Large intestine (tissue), 3 donors: ENCODE measurements around the gene TBC1D14. TPM values are rescaled to one million over a fixed set of nuclear protein-coding genes. Genes with fewer than 3 reads are reported as not detected.

Experiments
- DNase-seq, 2 donors: peaks; one replicate each; pipeline versions ENCODE4 v3.0.0 to v3.0.0-alpha.2; 2013
- H3K27ac ChIP-seq: one replicate; pipeline ENCODE4 v1.5.1; 2013; ENCODE audit warnings: low read length
- H3K27me3 ChIP-seq: 2 replicates; pipeline ENCODE4 v1.6.1; 2013; ENCODE audit warnings: low read length; ENCODE audit not compliant: control insufficient read depth, insufficient read depth
- H3K36me3 ChIP-seq: 2 replicates; pipeline ENCODE4 v1.6.1; 2013; ENCODE audit warnings: low read length; ENCODE audit not compliant: control insufficient read depth, insufficient read depth
- H3K4me1 ChIP-seq: one replicate; pipeline ENCODE4 v1.6.1; 2013; ENCODE audit warnings: low read length; ENCODE audit not compliant: control insufficient read depth, insufficient read depth
- H3K4me3 ChIP-seq: one replicate; pipeline ENCODE4 v1.5.1; 2013; ENCODE audit warnings: low read length
- H3K9me3 ChIP-seq: one replicate; pipeline ENCODE4 v1.6.1; 2013; ENCODE audit warnings: mild to moderate bottlenecking, low read depth, low read length, moderate library complexity; ENCODE audit not compliant: control insufficient read depth
- WGBS: methylation state at CpG from one replicate; pipeline ENCODE4 v1.1.5; 2013; ENCODE audit warnings: low lambda C conversion rate; ENCODE audit not compliant: insufficient coverage; 5-methylcytosine and 5-hydroxymethylcytosine counted together
- polyA plus RNA-seq: library from polyadenylated mRNA; unstranded; fragments of 120-200 nt; gene quantifications from one replicate; pipeline ENCODE4 v1.2.1, GENCODE V29; 2013

The TBC1D14 gene
- polyA plus RNA-seq, 1 donor: 48.9 TPM

GRCh38 chr4:7021930-7022664, 112.5 kb downstream of the TBC1D14 start:
- peaks cover 84% of the 10 kb centered on the region for H3K36me3 ChIP-seq
- no peak for DNase-seq
- no peaks in the 10 kb centered on the region for H3K4me1 ChIP-seq
- H3K27me3 ChIP-seq: no peaks in the 10 kb centered on the region
- H3K27ac ChIP-seq: no peak overlapping the region
- WGBS: no CpG with 5 or more reads among the region's 13 CpGs
- H3K9me3 ChIP-seq: no peaks in the 10 kb centered on the region
- H3K4me3 ChIP-seq: no peak overlapping the region

DNA sequence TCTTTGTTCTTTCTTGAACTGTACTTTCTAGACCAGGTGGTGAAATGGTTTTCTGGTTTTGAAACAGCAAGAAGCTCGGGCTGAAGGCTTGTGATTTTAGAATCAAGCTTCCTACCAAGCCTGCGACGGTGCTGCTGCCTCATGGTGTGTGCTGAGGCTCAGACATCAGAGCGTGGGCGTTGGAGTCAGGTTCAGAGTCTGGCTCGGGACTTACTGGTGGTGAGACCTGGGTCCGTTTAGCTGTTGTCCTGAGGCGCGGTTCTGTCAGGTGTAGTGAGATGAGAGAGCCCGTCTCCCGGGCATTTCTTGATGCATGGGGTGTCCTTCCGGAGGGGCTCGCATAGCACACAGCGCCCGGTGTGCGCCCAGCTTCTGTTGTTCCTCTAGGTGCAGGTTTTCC, 113.9 kb downstream of the TBC1D14 start:
- no CpG with 5 or more reads among the region's 16 CpGs for WGBS
- Histone ChIP-seq H3K27me3 (no peaks in the 10 kb centered on the region), H3K36me3 (peaks cover 78% of the 10 kb centered on the region), H3K27ac (no peak overlapping the region), H3K4me1 (no peaks in the 10 kb centered on the region), H3K4me3 (no peak overlapping the region), H3K9me3 (no peaks in the 10 kb centered on the region)
- no peak for DNase-seq

- WGBS: no CpG with 5 or more reads among the region's 12 CpGs
- Histone ChIP-seq H3K4me1 (no peaks in the 10 kb centered on the region), H3K27me3 (no peaks in the 10 kb centered on the region), H3K27ac (no peak overlapping the region), H3K4me3 (no peak overlapping the region), H3K36me3 (peaks cover 79% of the 10 kb centered on the region), H3K9me3 (no peaks in the 10 kb centered on the region)
- no peak for DNase-seq
These were observed 114.3 kb downstream of the TBC1D14 start for GRCh38 chr4:7023901-7024300.

DNA sequence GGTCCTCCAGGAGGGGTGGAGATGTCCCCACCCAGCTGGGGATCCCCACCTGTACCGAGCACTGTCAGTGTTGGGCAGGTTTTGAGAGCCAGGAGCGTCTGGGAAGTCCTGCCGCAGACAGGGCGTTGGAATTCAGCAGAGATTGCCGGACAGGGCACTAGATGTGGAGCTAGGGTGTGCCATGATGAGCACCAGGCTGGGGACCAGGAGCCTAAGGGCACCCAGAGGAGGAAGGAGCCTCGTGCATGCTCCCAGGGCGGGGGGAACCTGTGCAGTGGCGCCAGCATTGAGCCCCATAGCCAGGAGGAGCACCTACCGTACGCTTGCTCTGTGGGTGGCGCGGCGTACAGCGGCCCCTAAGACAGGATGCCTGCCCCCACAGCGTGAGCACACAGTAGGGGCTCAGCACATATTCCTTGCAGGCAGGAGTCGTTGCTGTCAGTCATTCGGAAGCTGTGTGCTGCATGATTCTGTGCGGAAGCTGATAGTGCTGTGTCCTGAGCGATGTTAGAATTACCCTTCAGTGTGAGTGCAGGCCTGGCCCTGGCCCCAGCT, 114.8 kb downstream of the TBC1D14 start:
- Histone ChIP-seq H3K4me1 (no peaks in the 10 kb centered on the region), H3K36me3 (peaks cover 78% of the 10 kb centered on the region), H3K27ac (no peak overlapping the region), H3K27me3 (no peaks in the 10 kb centered on the region), H3K9me3 (no peaks in the 10 kb centered on the region), H3K4me3 (no peak overlapping the region)
- no CpG with 5 or more reads among the region's 19 CpGs for WGBS
- no peak for DNase-seq

- no CpG with 5 or more reads among the region's 28 CpGs for WGBS
- Histone ChIP-seq H3K27me3 (no peaks in the 10 kb centered on the region), H3K4me1 (no peaks in the 10 kb centered on the region), H3K4me3 (no peak overlapping the region), H3K36me3 (peaks cover 79% of the 10 kb centered on the region), H3K9me3 (no peaks in the 10 kb centered on the region), H3K27ac (no peak overlapping the region)
- DNase-seq: no peak
These were observed 115.5 kb downstream of the TBC1D14 start for GRCh38 chr4:7025040-7025602.

- Histone ChIP-seq H3K4me3 (no peak overlapping the region), H3K27ac (no peak overlapping the region), H3K36me3 (peaks cover 80% of the 10 kb centered on the region), H3K27me3 (no peaks in the 10 kb centered on the region), H3K4me1 (no peaks in the 10 kb centered on the region), H3K9me3 (no peaks in the 10 kb centered on the region)
- DNase-seq: no peak
- no CpG with 5 or more reads among the region's 9 CpGs for WGBS
These were observed 116.5 kb downstream of the TBC1D14 start for GRCh38 chr4:7026107-7026506.

GRCh38 chr4:7027284-7027683, 117.7 kb downstream of the TBC1D14 start:
- no peak overlapping the region for H3K27ac ChIP-seq

DNA sequence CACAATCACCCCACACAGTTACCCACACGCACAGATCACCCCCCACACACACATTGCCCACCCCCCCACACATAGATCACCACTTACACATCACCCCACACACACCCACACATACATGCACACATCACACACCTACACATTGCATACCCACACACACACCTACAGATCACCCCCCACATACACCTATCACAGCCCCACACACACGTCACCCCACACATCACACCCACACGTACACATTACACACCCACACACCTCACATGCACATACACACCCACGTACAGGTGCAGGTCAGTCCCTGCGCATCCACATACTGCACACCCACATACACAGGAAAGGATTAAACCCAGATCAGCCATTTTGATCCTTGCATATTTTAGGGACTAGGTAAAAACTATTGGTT, 118.3 kb downstream of the TBC1D14 start:
- no CpG with 5 or more reads among the region's 5 CpGs for WGBS
- H3K27ac ChIP-seq: no peak overlapping the region
- H3K36me3 ChIP-seq: peaks cover 81% of the 10 kb centered on the region
- no peaks in the 10 kb centered on the region for H3K27me3 ChIP-seq
- no peaks in the 10 kb centered on the region for H3K4me1 ChIP-seq
- no peaks in the 10 kb centered on the region for H3K9me3 ChIP-seq
- H3K4me3 ChIP-seq: no peak overlapping the region
- DNase-seq: no peak

More at GRCh38 chr4:7027284-7027683, 117.7 kb downstream of the TBC1D14 start:
- peaks cover 81% of the 10 kb centered on the region for H3K36me3 ChIP-seq
- no peaks in the 10 kb centered on the region for H3K9me3 ChIP-seq
- no peak for DNase-seq
- H3K27me3 ChIP-seq: no peaks in the 10 kb centered on the region
- no peaks in the 10 kb centered on the region for H3K4me1 ChIP-seq
- no peak overlapping the region for H3K4me3 ChIP-seq
- 100% methylated on average over 2 of the region's 7 CpGs for WGBS

GRCh38 chr4:7029212-7029611, 119.6 kb downstream of the TBC1D14 start:
- no CpG with 5 or more reads among the region's 12 CpGs for WGBS
- H3K27ac ChIP-seq: no peak overlapping the region

GRCh38 chr4:7029921-7030320, 120.3 kb downstream of the TBC1D14 start:
- Histone ChIP-seq H3K36me3 (peaks cover 61% of the 10 kb centered on the region), H3K4me1 (peaks cover 4% of the 10 kb centered on the region), H3K4me3 (no peak overlapping the region), H3K27me3 (no peaks in the 10 kb centered on the region), H3K27ac (no peak overlapping the region), H3K9me3 (no peaks in the 10 kb centered on the region)
- 100% methylated on average over 1 of the region's 10 CpGs for WGBS
- no peak for DNase-seq

More at GRCh38 chr4:7029212-7029611, 119.6 kb downstream of the TBC1D14 start:
- Histone ChIP-seq H3K36me3 (peaks cover 68% of the 10 kb centered on the region), H3K27me3 (no peaks in the 10 kb centered on the region), H3K9me3 (no peaks in the 10 kb centered on the region), H3K4me3 (no peak overlapping the region), H3K4me1 (no peaks in the 10 kb centered on the region)
- DNase-seq: no peak
